Right lobe of liver (tissue), 6 donors: ENCODE results near the gene SLC30A2. TPM values are rescaled to one million over a fixed set of nuclear protein-coding genes. Genes with fewer than 3 reads are reported as not detected.

Experiments used
- ATAC-seq, 4 donors: fragments of 200-7000 bp; cut with Tn5 transposase; one replicate each; pipeline ENCODE4 v1.9.1; 2020; ENCODE audit warnings: mild to moderate bottlenecking in 4 of 4, moderate library complexity in 4 of 4
- DNase-seq, 3 donors: peaks; one replicate each; pipeline ENCODE4 v3.0.0-alpha.2; 2020
- H3K27ac ChIP-seq, 3 donors: fragments of 200-600 bp; one replicate each; pipeline ENCODE4 v1.8.0; 2022
- H3K27me3 ChIP-seq, 2 donors: fragments of 200-600 bp; one replicate each; pipeline ENCODE4 v1.8.0; 2022
- H3K36me3 ChIP-seq, 4 donors: fragments of 200-600 bp; sonication (generic) in 1 of 4; one replicate each; pipeline versions ENCODE4 v1.5.1 to v1.8.0; 2017 to 2022; ENCODE audit warnings: control low read depth in 1 of 4
- H3K4me1 ChIP-seq, 4 donors: fragments of 200-600 bp; sonication (generic) in 1 of 4; one replicate each; pipeline versions ENCODE4 v1.5.1 to v1.8.0; 2017 to 2022; ENCODE audit warnings: control low read depth in 1 of 4
- H3K4me3 ChIP-seq, 3 donors: fragments of 200-600 bp; one replicate each; pipeline ENCODE4 v1.8.0; 2022
- H3K9me3 ChIP-seq, 4 donors: fragments of 200-600 bp; sonication (generic) in 1 of 4; one replicate each; pipeline versions ENCODE4 v1.5.1 to v1.8.0; 2017 to 2022; ENCODE audit warnings: control low read depth in 1 of 4
- POLR2A ChIP-seq: fragments of 450-650 bp; IDR thresholded peaks from one replicate; pipeline ENCODE4 v1.6.1; 2017; ENCODE audit warnings: antibody characterized with exemption, mild to moderate bottlenecking
- WGBS: methylation state at CpG from one replicate; pipeline ENCODE4 v1.1.6; 2018; ENCODE audit warnings: low coverage, low lambda C conversion rate; ENCODE audit not compliant: insufficient coverage; ENCODE audit errors: missing lambda C conversion rate; 5-methylcytosine and 5-hydroxymethylcytosine counted together
- intact Hi-C, 2 donors: fragments of 100-400 bp; cut with DNase I; formaldehyde crosslinking; loops; one replicate each; pipeline versions ENCODE4 v1.11.2 to v1.14.1; 2022
- total RNA-seq, 6 experiments: library from RNA; depleted of rRNA in 2 of 6; stranded (reverse); fragments of >200 nt in 2 of 6; fragmentation: NEBNext Ultra II Directional in 3 of 6; extraction: Animal tissue kit (Norgen Biotek cat#: 25700) in 3 of 6; gene quantifications; one replicate each; pipeline versions ENCODE4 v1.1.0 to v1.2.4, GENCODE V29; 2016 to 2023
- TF ChIP-seq, protein P1 (sequence below), 4 donors: fragments of 200-600 bp in 3 of 4; fragments of 450-650 bp in 1 of 4; IDR thresholded peaks; one replicate each; pipeline versions ENCODE4 v1.5.1 to v1.8.0; 2016 to 2022; ENCODE audit warnings: antibody characterized with exemption in 4 of 4, mild to moderate bottlenecking in 2 of 4
- donor health status: DM: no; HTN: yes; CAD: no.
- donor health status: DM: no; HTN: no; CAD: no.
- donor health status: DM: no; HTN: no; CAD: no.
- donor health status: DM: no; HTN: yes; CAD: no.
- donor health status: DM: no; HTN: yes; CAD: no.

Gene SLC30A2
- total RNA-seq, 6 experiments from 2014 or later, result 0.07 to 0.31 (median 0.22) TPM; not detected in 1

DNA sequence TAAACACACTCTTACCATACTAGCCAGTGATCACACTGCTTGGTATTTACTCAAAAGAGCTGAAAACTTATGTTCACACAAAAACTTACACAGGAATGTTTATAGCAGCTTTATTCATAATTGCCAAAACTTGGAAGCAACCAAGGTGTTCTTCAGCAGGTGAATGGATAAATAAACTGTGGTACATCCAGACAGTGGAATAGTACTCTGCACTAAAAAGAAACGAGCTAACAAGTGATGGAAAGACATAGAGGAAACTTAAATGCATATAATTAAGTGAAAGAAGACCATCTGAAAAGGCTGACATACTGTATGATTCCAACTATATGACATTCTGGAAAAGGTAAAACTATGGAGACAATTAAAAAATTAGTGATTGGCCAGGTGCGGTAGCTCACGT is 45.0 kb upstream of the SLC30A2 start:
- 56% methylated on average over 3 of the region's 3 CpGs for WGBS
- Histone ChIP-seq H3K4me3 (no peak overlapping the region), H3K27ac (no peak overlapping the region), H3K9me3 (no peaks in the 10 kb centered on the region), H3K36me3 (no peaks in the 10 kb centered on the region), H3K4me1 (no peaks in the 10 kb centered on the region), H3K27me3 (no peaks in the 10 kb centered on the region)
- intact Hi-C loops, result no loop called here
- TF ChIP-seq POLR2A, result no peak
- TF ChIP-seq, protein P1, sequence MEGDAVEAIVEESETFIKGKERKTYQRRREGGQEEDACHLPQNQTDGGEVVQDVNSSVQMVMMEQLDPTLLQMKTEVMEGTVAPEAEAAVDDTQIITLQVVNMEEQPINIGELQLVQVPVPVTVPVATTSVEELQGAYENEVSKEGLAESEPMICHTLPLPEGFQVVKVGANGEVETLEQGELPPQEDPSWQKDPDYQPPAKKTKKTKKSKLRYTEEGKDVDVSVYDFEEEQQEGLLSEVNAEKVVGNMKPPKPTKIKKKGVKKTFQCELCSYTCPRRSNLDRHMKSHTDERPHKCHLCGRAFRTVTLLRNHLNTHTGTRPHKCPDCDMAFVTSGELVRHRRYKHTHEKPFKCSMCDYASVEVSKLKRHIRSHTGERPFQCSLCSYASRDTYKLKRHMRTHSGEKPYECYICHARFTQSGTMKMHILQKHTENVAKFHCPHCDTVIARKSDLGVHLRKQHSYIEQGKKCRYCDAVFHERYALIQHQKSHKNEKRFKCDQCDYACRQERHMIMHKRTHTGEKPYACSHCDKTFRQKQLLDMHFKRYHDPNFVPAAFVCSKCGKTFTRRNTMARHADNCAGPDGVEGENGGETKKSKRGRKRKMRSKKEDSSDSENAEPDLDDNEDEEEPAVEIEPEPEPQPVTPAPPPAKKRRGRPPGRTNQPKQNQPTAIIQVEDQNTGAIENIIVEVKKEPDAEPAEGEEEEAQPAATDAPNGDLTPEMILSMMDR (IDR thresholded peaks at IDR 0.05), result no peak
- no peak for ATAC-seq
- DNase-seq, result no peak

DNA sequence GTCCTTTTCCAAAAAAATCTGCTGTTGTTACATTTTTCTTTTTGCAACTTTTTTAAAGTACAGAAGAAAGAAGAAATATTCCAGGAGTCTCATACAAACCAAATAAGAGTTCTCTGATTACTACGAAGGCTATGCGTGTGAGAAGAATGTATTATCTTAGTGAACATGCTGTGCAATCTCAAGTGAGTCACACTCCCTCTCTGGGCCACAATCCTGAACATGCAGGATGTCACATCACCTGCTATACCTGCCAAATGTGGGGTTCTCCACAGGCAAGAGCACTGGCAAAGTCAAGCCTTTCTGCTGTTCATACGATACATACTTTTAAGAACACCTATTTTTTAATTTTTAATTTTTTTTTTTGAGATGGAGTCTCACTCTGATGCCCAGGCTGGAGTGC is 43.2 kb upstream of the SLC30A2 start:
- 95% methylated on average over 3 of the region's 3 CpGs for WGBS
- H3K27me3 ChIP-seq, result no peaks in the 10 kb centered on the region
- no peak overlapping the region for H3K4me3 ChIP-seq
- ATAC-seq, result no peak
- TF ChIP-seq, protein P1 (IDR thresholded peaks at IDR 0.05), result no peak
- TF ChIP-seq POLR2A, result no peak
- no peak overlapping the region for H3K27ac ChIP-seq
- H3K4me1 ChIP-seq, result no peaks in the 10 kb centered on the region
- no peaks in the 10 kb centered on the region for H3K9me3 ChIP-seq
- no peaks in the 10 kb centered on the region for H3K36me3 ChIP-seq
- intact Hi-C loops, result no loop called here
- DNase-seq, result no peak

DNA sequence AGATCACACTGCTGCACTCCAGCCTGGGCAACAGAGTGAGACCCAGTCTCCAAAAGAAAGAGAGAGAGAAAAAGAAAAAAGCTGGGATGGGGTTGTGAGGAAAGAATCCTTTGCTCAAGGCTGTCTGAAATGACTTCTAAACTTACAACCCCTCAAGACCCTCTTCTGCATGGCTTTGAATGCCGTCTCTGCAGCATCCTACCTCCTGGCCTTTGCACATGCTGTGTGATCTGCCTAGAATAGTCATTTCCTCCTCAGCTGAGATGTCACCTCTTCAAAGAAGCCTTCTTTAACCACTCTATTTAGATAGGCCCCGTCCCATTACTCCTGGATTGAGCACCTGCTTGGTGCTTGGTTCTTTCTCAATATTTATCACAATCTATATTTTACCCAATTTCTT is 38.9 kb upstream of the SLC30A2 start:
- Histone ChIP-seq H3K9me3 (no peaks in the 10 kb centered on the region), H3K4me1 (peaks cover 0 to under 1% (median 0%) of the 10 kb centered on the region in 4 donors), H3K27me3 (no peaks in the 10 kb centered on the region), H3K27ac (no peak overlapping the region), H3K36me3 (no peaks in the 10 kb centered on the region), H3K4me3 (no peak overlapping the region)
- DNase-seq, result no peak
- 79% methylated on average over 2 of the region's 2 CpGs for WGBS
- TF ChIP-seq, protein P1 (IDR thresholded peaks at IDR 0.05), result no peak
- TF ChIP-seq POLR2A, result no peak
- intact Hi-C loops, result no loop called here
- ATAC-seq, result no peak

DNA sequence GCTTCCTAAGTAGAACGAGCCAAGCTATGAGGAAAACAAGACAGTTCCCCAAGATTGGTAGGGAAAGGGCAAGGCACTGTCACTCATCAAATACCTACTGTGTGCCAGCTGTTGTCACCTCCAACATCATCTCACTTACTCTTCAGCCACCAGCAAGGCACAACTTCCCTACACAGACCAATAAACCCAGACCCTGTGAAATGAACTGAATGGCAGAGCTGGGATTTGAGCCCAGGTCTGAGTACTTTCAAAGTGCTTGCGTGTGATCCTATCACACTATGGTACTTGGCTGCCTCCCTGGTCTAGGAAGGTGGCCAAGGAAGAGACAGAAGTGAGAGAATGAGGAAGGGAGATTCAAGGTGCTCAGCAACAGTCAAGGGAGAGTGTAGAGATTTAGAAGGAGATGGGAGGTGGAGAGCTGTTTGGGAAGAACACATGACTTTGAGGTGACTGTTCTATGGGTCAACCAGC is 38.2 kb upstream of the SLC30A2 start:
- DNase-seq (no peak), ATAC-seq (no peak)
- no peaks in the 10 kb centered on the region for H3K36me3 ChIP-seq
- TF ChIP-seq POLR2A, result no peak
- TF ChIP-seq, protein P1 (IDR thresholded peaks at IDR 0.05), result no peak
- H3K4me3 ChIP-seq, result no peak overlapping the region
- no peak overlapping the region for H3K27ac ChIP-seq
- peaks cover 0 to 5% (median 0%) of the 10 kb centered on the region in 4 donors for H3K4me1 ChIP-seq
- intact Hi-C loops, result no loop called here
- WGBS, result 62% methylated on average over 2 of the region's 2 CpGs
- H3K9me3 ChIP-seq, result no peaks in the 10 kb centered on the region
- no peaks in the 10 kb centered on the region for H3K27me3 ChIP-seq

DNA sequence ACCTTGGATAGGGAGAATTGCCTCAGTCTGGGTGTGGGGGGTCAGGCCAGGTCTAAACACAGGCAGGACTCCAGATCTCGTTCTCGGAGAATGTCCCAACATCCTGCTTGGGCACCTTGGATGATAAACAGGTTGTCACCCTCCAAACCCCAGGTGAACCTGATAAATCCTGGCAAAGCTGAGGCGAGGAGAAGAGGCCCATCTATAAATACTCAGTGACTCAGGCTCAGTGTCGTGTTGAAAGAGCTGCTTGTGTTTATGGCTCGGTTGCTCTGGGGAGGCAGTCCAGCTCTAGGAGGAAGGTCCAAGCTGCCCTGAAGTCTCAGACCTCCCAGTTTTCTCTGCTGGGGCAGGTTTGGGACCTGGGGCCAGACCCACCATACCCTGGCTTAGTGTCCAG is 37.3 kb upstream of the SLC30A2 start:
- Histone ChIP-seq H3K36me3 (no peaks in the 10 kb centered on the region), H3K4me1 (peaks cover 0 to 5% (median 0%) of the 10 kb centered on the region in 4 donors), H3K9me3 (no peaks in the 10 kb centered on the region), H3K27me3 (no peaks in the 10 kb centered on the region), H3K4me3 (no peak overlapping the region), H3K27ac (no peak overlapping the region)
- ATAC-seq (no peak), DNase-seq (no peak)
- intact Hi-C loops, result no loop called here
- 57% methylated on average over 2 of the region's 5 CpGs for WGBS
- TF ChIP-seq POLR2A, result no peak
- TF ChIP-seq, protein P1 (IDR thresholded peaks at IDR 0.05), result no peak
